ENCODE results near the gene GPR45.

The GPR45 gene

GRCh38 chr2:105255979-105256378 is 14.4 kb downstream of the GPR45 start:
- DNase-seq, result no peak

GRCh38 chr2:105256431-105257047 is 15.0 kb downstream of the GPR45 start:
- no peak for DNase-seq

- DNase-seq, result no peak
These were observed 16.4 kb downstream of the GPR45 start for GRCh38 chr2:105257981-105258380.

GRCh38 chr2:105258835-105259350 is 17.4 kb downstream of the GPR45 start:
- DNase-seq, result no peak

GRCh38 chr2:105261061-105261460 is 19.5 kb downstream of the GPR45 start:
- peak; percentile 88 for DNase-seq

GRCh38 chr2:105262651-105263091 is 21.1 kb downstream of the GPR45 start:
- peak; percentile 58 for DNase-seq

GRCh38 chr2:105269426-105269825 is 27.9 kb downstream of the GPR45 start:
- DNase-seq, result no peak

- no peak for DNase-seq
These were observed 30.0 kb downstream of the GPR45 start for GRCh38 chr2:105271393-105272045.

GRCh38 chr2:105272176-105272575 is 30.6 kb downstream of the GPR45 start:
- DNase-seq, result no peak

GRCh38 chr2:105274046-105274445 is 32.5 kb downstream of the GPR45 start:
- no peak for DNase-seq

GRCh38 chr2:105278654-105279053 is 37.1 kb downstream of the GPR45 start:
- DNase-seq, result no peak

- peak; percentile 34 for DNase-seq
These were observed 37.6 kb downstream of the GPR45 start for GRCh38 chr2:105279126-105279525.

GRCh38 chr2:105280281-105280680 is 38.7 kb downstream of the GPR45 start:
- DNase-seq, result no peak

- DNase-seq, result no peak
These were observed 42.0 kb downstream of the GPR45 start for GRCh38 chr2:105283532-105283931.

GRCh38 chr2:105287692-105288091 is 46.1 kb downstream of the GPR45 start:
- peak; percentile 12 for DNase-seq

- no peak for DNase-seq
These were observed 46.6 kb downstream of the GPR45 start for GRCh38 chr2:105288133-105288532.

GRCh38 chr2:105290981-105291660 is 49.6 kb downstream of the GPR45 start:
- DNase-seq, result no peak

- no peak for DNase-seq
These were observed 50.4 kb downstream of the GPR45 start for GRCh38 chr2:105291981-105292380.
